GM23338 (cell line): ENCODE results near the gene PPM1E. TPM values are rescaled to one million over a fixed set of nuclear protein-coding genes. Genes with fewer than 3 reads are reported as not detected.
A peak's percentile ranks its signal among the peaks of the same experiment; 100 is the strongest.

Experiments used
- ATAC-seq: fragments of 200-7000 bp; cut with Tn5 transposase; 3 replicates; pipeline ENCODE4 v1.9.1; 2020
- DNase-seq: peaks from one replicate; pipeline ENCODE4 v3.0.0-alpha.2; 2015; ENCODE audit warnings: low spot score
- H2AFZ ChIP-seq: fragments of 200-600 bp; sonication (generic); 2 replicates; pipeline ENCODE4 v1.8.0; 2016; ENCODE audit warnings: antibody characterized with exemption, mild to moderate bottlenecking, moderate library complexity
- H3F3A ChIP-seq: fragments of 200-600 bp; sonication (generic); replicated peaks from 2 replicates; pipeline ENCODE4 v1.8.0; 2017; ENCODE audit warnings: antibody characterized with exemption, mixed run types, low read depth
- H3K27ac ChIP-seq: fragments of 200-600 bp; sonication (generic); 2 replicates; pipeline ENCODE4 v1.6.1; 2016; ENCODE audit warnings: low read depth
- H3K27me3 ChIP-seq: fragments of 200-600 bp; sonication (generic); 2 replicates; pipeline ENCODE4 v1.8.0; 2016; ENCODE audit warnings: mild to moderate bottlenecking, mixed run types, moderate library complexity; ENCODE audit not compliant: insufficient read depth
- H3K36me3 ChIP-seq: fragments of 200-600 bp; sonication (generic); 2 replicates; pipeline ENCODE4 v1.8.0; 2016; ENCODE audit warnings: mild to moderate bottlenecking; ENCODE audit not compliant: insufficient read depth
- H3K4me1 ChIP-seq: fragments of 200-600 bp; sonication (generic); 2 replicates; pipeline ENCODE4 v1.8.0; 2016; ENCODE audit warnings: mild to moderate bottlenecking, moderate library complexity; ENCODE audit not compliant: insufficient read depth
- H3K4me2 ChIP-seq: fragments of 200-600 bp; sonication (generic); 2 replicates; pipeline ENCODE4 v1.7.1; 2017; ENCODE audit warnings: mixed run types
- H3K4me3 ChIP-seq: fragments of 200-600 bp; sonication (generic); 2 replicates; pipeline ENCODE4 v1.6.1; 2016; ENCODE audit warnings: mixed run types
- H3K79me2 ChIP-seq: fragments of 200-600 bp; sonication (generic); replicated peaks from 2 replicates; pipeline ENCODE4 v1.8.0; 2017; ENCODE audit warnings: mild to moderate bottlenecking; ENCODE audit not compliant: insufficient read depth
- H3K9me2 ChIP-seq: fragments of 200-600 bp; sonication (generic); 2 replicates; pipeline ENCODE4 v1.8.0; 2017; ENCODE audit not compliant: insufficient read depth
- H4K20me1 ChIP-seq: fragments of 200-600 bp; sonication (generic); replicated peaks from 2 replicates; pipeline ENCODE4 v1.8.0; 2017; ENCODE audit warnings: mild to moderate bottlenecking; ENCODE audit not compliant: insufficient read depth
- H3K27ac Mint-ChIP-seq: 2 replicates; pipeline ENCODE4 v1.8.0; 2020; ENCODE audit warnings: inconsistent platforms, mild to moderate bottlenecking, moderate library complexity, mixed read lengths
- H3K27me3 Mint-ChIP-seq: 3 replicates; pipeline ENCODE4 v1.8.0; 2022; ENCODE audit warnings: low read depth, mild to moderate bottlenecking, moderate library complexity, mixed read lengths, inconsistent platforms; ENCODE audit not compliant: insufficient read depth, poor library complexity
- H3K36me3 Mint-ChIP-seq: 3 replicates; pipeline ENCODE4 v1.8.0; 2021; ENCODE audit warnings: low read depth, mild to moderate bottlenecking, inconsistent platforms, moderate library complexity, mixed read lengths
- H3K4me1 Mint-ChIP-seq: 3 replicates; pipeline ENCODE4 v1.8.0; 2020; ENCODE audit warnings: mild to moderate bottlenecking, inconsistent platforms, mixed read lengths
- H3K4me3 Mint-ChIP-seq: 3 replicates; pipeline ENCODE4 v1.8.0; 2021; ENCODE audit warnings: moderate library complexity, mild to moderate bottlenecking, inconsistent platforms, mixed read lengths
- H3K9me3 Mint-ChIP-seq: 3 replicates; pipeline ENCODE4 v1.8.0; 2020; ENCODE audit warnings: moderate library complexity, mild to moderate bottlenecking, inconsistent platforms, mixed read lengths
- CREB1 ChIP-seq: fragments of 250-450 bp; sonication (Bioruptor Pico); IDR thresholded peaks from 2 replicates; pipeline ENCODE4 v1.5.0; 2020; ENCODE audit warnings: low read depth, mild to moderate bottlenecking, moderate library complexity
- CTCF ChIP-seq, 2 experiments: fragments of 200-600 bp in 1 of 2; sonication (generic) in 1 of 2; conservative IDR thresholded peaks; 2 replicates each; pipeline versions ENCODE4 v1.5.1 to v1.6.1; 2016 to 2017; ENCODE audit warnings: antibody characterized with exemption in 2 of 2, low read depth in 2 of 2, mild to moderate bottlenecking in 2 of 2, moderate library complexity in 1 of 2
- ETS1 ChIP-seq: IDR thresholded peaks from 2 replicates; pipeline ENCODE4 v1.6.1; 2016; ENCODE audit warnings: antibody characterized with exemption
- EZH2 ChIP-seq: fragments of 200-600 bp; sonication (generic); IDR thresholded peaks from one replicate; pipeline ENCODE4 v1.8.0; 2017; ENCODE audit warnings: antibody characterized with exemption, mild to moderate bottlenecking, low read depth; ENCODE audit not compliant: unreplicated experiment
- EZH2phosphoT487 ChIP-seq: fragments of 200-600 bp; sonication (generic); IDR thresholded peaks from one replicate; pipeline ENCODE4 v1.8.1; 2018; ENCODE audit warnings: antibody characterized with exemption; ENCODE audit not compliant: unreplicated experiment
- JUNB ChIP-seq: IDR thresholded peaks from one replicate; pipeline ENCODE4 v1.6.1; 2016; ENCODE audit warnings: antibody characterized with exemption; ENCODE audit not compliant: unreplicated experiment
- NANOG ChIP-seq: IDR thresholded peaks from 2 replicates; pipeline ENCODE4 v1.6.1; 2016; ENCODE audit warnings: antibody characterized with exemption, borderline replicate concordance
- POLR2AphosphoS5 ChIP-seq: IDR thresholded peaks from 2 replicates; pipeline ENCODE4 v1.6.1; 2016; ENCODE audit warnings: antibody characterized with exemption, low read depth
- REST ChIP-seq: IDR thresholded peaks from one replicate; pipeline ENCODE4 v1.6.1; 2018; ENCODE audit warnings: antibody characterized with exemption; ENCODE audit not compliant: unreplicated experiment
- STAT1 ChIP-seq: IDR thresholded peaks from one replicate; pipeline ENCODE4 v1.6.1; 2016; ENCODE audit warnings: antibody characterized with exemption; ENCODE audit not compliant: unreplicated experiment
- ZNF114 ChIP-seq: fragments of 250-450 bp; sonication (Bioruptor Pico); IDR thresholded peaks from 2 replicates; pipeline ENCODE4 v1.5.0; 2020; ENCODE audit warnings: mild to moderate bottlenecking, moderate library complexity
- ZNF331 ChIP-seq: fragments of 250-450 bp; sonication (Bioruptor Pico); IDR thresholded peaks from 2 replicates; pipeline ENCODE4 v1.5.0; 2020; ENCODE audit warnings: low read depth, mild to moderate bottlenecking, moderate library complexity
- ZNF462 ChIP-seq: fragments of 250-450 bp; sonication (Bioruptor Pico); IDR thresholded peaks from 2 replicates; pipeline ENCODE4 v1.5.0; 2020; ENCODE audit warnings: mild to moderate bottlenecking, moderate library complexity
- polyA plus RNA-seq: library from polyadenylated mRNA; unstranded; fragments of >200 nt; fragmentation: Nextera tagmentation; extraction: Ambion mirVana; gene quantifications from 2 replicates; pipeline ENCODE4 v1.2.1, GENCODE V29; 2016
- total RNA-seq: library from RNA; depleted of rRNA; stranded (reverse); fragments of >200 nt; shearing (Covaris generic); gene quantifications from 2 replicates; pipeline ENCODE4 v1.2.3, GENCODE V29; 2014

PPM1E gene
- total and polyA plus RNA-seq, 2 experiments from 2014 or later: 2.1 to 13.8 TPM

GRCh38 chr17:59001158-59001814, 245.6 kb downstream of the PPM1E start:
- no peaks in the 10 kb centered on the region for H4K20me1 ChIP-seq

More at GRCh38 chr17:59001158-59001814, 245.6 kb downstream of the PPM1E start:
- Mint-ChIP-seq H3K9me3 (no peaks in the 10 kb centered on the region), H3K4me3 (no peak overlapping the region), H3K36me3 (peaks cover 35% of the 10 kb centered on the region; the same call in 2 of the 3 replicates), H3K27me3 (peaks cover 2% of the 10 kb centered on the region), H3K27ac (no peak overlapping the region; the same call in 1 of the 2 replicates), H3K4me1 (peaks cover 6% of the 10 kb centered on the region; the same call in 2 of the 3 replicates)
- Histone ChIP-seq H3K4me1 (no peaks in the 10 kb centered on the region), H3F3A (no peaks in the 10 kb centered on the region), H2AFZ (no peak overlapping the region), H3K27me3 (no peaks in the 10 kb centered on the region), H3K79me2 (no peaks in the 10 kb centered on the region), H3K9me2 (no peaks in the 10 kb centered on the region), H3K4me3 (no peak overlapping the region), H3K36me3 (peaks cover 10% of the 10 kb centered on the region; the same call in 1 of the 2 replicates), H3K27ac (peak overlapping the region; percentile 67), H3K4me2 (no peak overlapping the region)
- DNase-seq (peak; percentile 51), ATAC-seq (peak; percentile 33; the same call in 1 of the 3 replicates)
- no peak for TF ChIP-seq EZH2
- no peak for TF ChIP-seq STAT1
- no peak for TF ChIP-seq REST
- TF ChIP-seq ETS1: no peak
- no peak for TF ChIP-seq JUNB
- no peak for TF ChIP-seq ZNF114
- TF ChIP-seq ZNF462 (CRISPR knock-in tag): no peak
- no peak for TF ChIP-seq POLR2AphosphoS5
- TF ChIP-seq CTCF (conservative IDR thresholded peaks at IDR 0.05; ENCODE audit: low read depth in 2 of 2): no peak
- TF ChIP-seq ZNF331 (CRISPR knock-in tag): no peak
- no peak for TF ChIP-seq NANOG
- no peak for TF ChIP-seq EZH2phosphoT487
- TF ChIP-seq CREB1 (CRISPR knock-in tag): no peak
